Esophagus squamous epithelium (tissue), 4 donors: ENCODE results near the gene SFMBT2.

ENCODE experiments used
- CTCF ChIP-seq, 6 experiments: fragments of 450-650 bp in 4 of 6; fragments of 200-600 bp in 2 of 6; sonication (generic) in 2 of 6; IDR thresholded peaks; one replicate each; pipeline ENCODE4 v1.5.1; 2016 to 2019; ENCODE audit warnings: antibody characterized with exemption in 6 of 6, mild to moderate bottlenecking in 4 of 6, moderate library complexity in 4 of 6
- POLR2A ChIP-seq, 4 donors: fragments of 450-650 bp; IDR thresholded peaks; one replicate each; pipeline ENCODE4 v1.6.1; 2017; ENCODE audit warnings: antibody characterized with exemption in 4 of 4, mild to moderate bottlenecking in 4 of 4, moderate library complexity in 3 of 4

GRCh38 chr10:7444551-7445121 is 33.8 kb upstream of the SFMBT2 start:
- TF ChIP-seq CTCF (IDR thresholded peaks at IDR 0.05) (no peak), POLR2A (IDR thresholded peaks at IDR 0.05) (no peak)
